Astrocyte (in vitro differentiated cells and primary cell): ENCODE data around the gene EEF1AKMT1. TPM values are rescaled to one million over a fixed set of nuclear protein-coding genes. Genes with fewer than 3 reads are reported as not detected.

ENCODE experiments used
- DNase-seq: peaks from one replicate; pipeline ENCODE4 v3.0.0-alpha.2; 2010; ENCODE audit warnings: low read depth
- FAIRE-seq: peaks from 2 replicates; lab custom pipeline; 2011; peaks lifted over from hg19 to GRCh38; lab: Jason Lieb, UNC
- H2AFZ ChIP-seq: 2 replicates; pipeline ENCODE4 v1.6.0; 2012; ENCODE audit warnings: low read depth, low read length, inconsistent platforms
- H3K27ac ChIP-seq: 2 replicates; pipeline ENCODE4 v1.5.1; 2011; ENCODE audit warnings: low read depth, low read length, inconsistent platforms
- H3K27me3 ChIP-seq: 2 replicates; pipeline ENCODE4 v1.6.0; 2011; ENCODE audit warnings: low read length, inconsistent platforms; ENCODE audit not compliant: insufficient read depth
- H3K36me3 ChIP-seq: 2 replicates; pipeline ENCODE4 v1.5.1; 2011; ENCODE audit warnings: low read length, inconsistent platforms; ENCODE audit not compliant: insufficient read depth
- H3K4me1 ChIP-seq: 2 replicates; pipeline ENCODE4 v1.5.1; 2011; ENCODE audit warnings: low read length, inconsistent platforms; ENCODE audit not compliant: insufficient read depth
- H3K4me2 ChIP-seq: 2 replicates; pipeline ENCODE4 v1.6.0; 2012; ENCODE audit warnings: low read length, inconsistent platforms
- H3K4me3 ChIP-seq: 2 replicates; pipeline ENCODE4 v1.5.1; 2011; ENCODE audit warnings: low read depth, mild to moderate bottlenecking, low read length, inconsistent platforms; ENCODE audit not compliant: insufficient read depth
- H3K79me2 ChIP-seq: 2 replicates; pipeline ENCODE4 v1.6.0; 2012; ENCODE audit warnings: mild to moderate bottlenecking, low read length, inconsistent platforms; ENCODE audit not compliant: insufficient read depth
- H3K9ac ChIP-seq: 2 replicates; pipeline ENCODE4 v1.6.0; 2012; ENCODE audit warnings: mild to moderate bottlenecking, low read length, inconsistent platforms
- H3K9me3 ChIP-seq: 2 replicates; pipeline ENCODE4 v1.5.1; 2012; ENCODE audit warnings: low read depth, mild to moderate bottlenecking, low read length, inconsistent platforms; ENCODE audit not compliant: insufficient read depth
- H4K20me1 ChIP-seq: 2 replicates; pipeline ENCODE4 v1.6.0; 2012; ENCODE audit warnings: low read length, inconsistent platforms; ENCODE audit not compliant: insufficient read depth
- H3K27ac Mint-ChIP-seq: one replicate; pipeline ENCODE4 v1.8.0; 2021; ENCODE audit warnings: mild to moderate bottlenecking, mixed read lengths; ENCODE audit not compliant: unreplicated experiment
- H3K27me3 Mint-ChIP-seq: one replicate; pipeline ENCODE4 v1.8.0; 2021; ENCODE audit warnings: low read depth, mixed read lengths; ENCODE audit not compliant: unreplicated experiment
- H3K36me3 Mint-ChIP-seq: one replicate; pipeline ENCODE4 v1.8.0; 2021; ENCODE audit warnings: low read depth, mixed read lengths; ENCODE audit not compliant: unreplicated experiment
- H3K4me1 Mint-ChIP-seq: one replicate; pipeline ENCODE4 v1.8.0; 2021; ENCODE audit warnings: low read depth, mixed read lengths; ENCODE audit not compliant: unreplicated experiment
- H3K4me3 Mint-ChIP-seq: one replicate; pipeline ENCODE4 v1.8.0; 2021; ENCODE audit warnings: mild to moderate bottlenecking, moderate library complexity, mixed read lengths; ENCODE audit not compliant: unreplicated experiment
- H3K9me3 Mint-ChIP-seq: one replicate; pipeline ENCODE4 v1.8.0; 2021; ENCODE audit warnings: mild to moderate bottlenecking, mixed read lengths; ENCODE audit not compliant: unreplicated experiment
- EZH2 ChIP-seq: IDR thresholded peaks from 2 replicates; pipeline ENCODE4 v1.6.1; 2012; ENCODE audit warnings: mild to moderate bottlenecking, low read length, inconsistent platforms; ENCODE audit not compliant: insufficient read depth
- total RNA-seq: library from RNA; stranded (reverse); gene quantifications from 2 replicates; pipeline ENCODE4 v1.2.1, GENCODE V29; 2021
- TF ChIP-seq, protein P1 (sequence below): IDR thresholded peaks from 2 replicates; pipeline ENCODE4 v1.5.1; 2011; ENCODE audit warnings: low read depth, mild to moderate bottlenecking, inconsistent platforms, low read length, moderate library complexity; ENCODE audit not compliant: insufficient read depth

Gene EEF1AKMT1
- total RNA-seq, 1 donor from 2014 or later, result 6.7 TPM

DNA sequence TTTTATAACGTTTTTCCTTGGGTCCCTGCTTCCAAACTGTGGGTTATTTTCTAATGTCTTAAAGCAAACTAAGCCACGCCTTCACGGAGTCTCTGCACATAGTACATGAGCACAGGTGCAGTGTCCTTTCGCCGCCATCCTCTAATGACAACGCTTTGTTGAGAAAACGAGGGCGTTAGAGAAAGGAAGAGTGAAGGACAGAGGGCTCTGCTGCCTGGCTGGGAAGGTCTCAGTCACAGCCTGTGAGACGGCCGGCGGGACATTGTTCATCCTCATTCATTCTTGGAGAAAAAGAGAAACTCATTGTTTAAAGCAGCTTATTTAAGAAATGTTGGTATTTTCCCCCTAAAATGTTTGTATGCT, 60.8 kb downstream of the EEF1AKMT1 start:
- Mint-ChIP-seq H3K4me3 (no peak overlapping the region), H3K4me1 (peaks cover 23% of the 10 kb centered on the region), H3K9me3 (no peaks in the 10 kb centered on the region)

DNA sequence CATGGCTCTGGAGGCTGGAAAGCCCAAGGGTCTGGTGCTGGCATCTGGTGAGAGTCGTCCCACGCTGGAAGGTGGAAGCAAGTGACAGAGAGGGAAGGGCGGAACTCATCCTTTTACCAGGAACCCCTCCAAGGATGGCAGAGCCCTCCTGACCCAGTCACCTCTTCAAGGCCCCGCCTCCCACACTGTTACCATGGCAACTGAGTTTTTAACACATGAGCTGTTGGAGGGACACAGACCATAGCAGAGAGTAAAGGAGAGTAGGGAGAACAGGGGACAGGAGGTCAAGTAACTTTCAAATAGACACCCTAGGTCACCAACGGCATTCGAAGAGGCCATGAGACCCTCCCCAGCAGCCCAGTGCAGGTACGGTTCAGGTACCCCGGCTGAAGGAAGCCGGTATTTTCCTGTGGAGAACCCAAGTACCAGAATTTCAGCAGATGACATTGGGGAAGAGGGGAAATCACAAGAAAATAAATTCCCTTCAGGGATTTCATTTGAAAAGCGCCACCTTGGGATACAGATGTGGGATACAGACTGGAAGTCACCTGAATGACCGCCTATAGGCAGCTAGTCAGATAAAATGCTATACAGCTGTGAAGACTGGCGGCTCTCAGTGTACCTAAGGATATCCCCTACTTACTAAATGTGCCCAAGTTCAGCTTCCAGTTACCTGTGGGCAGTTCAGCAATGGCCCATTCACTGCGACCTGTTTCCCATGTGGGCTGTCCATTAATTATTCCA, 62.3 kb downstream of the EEF1AKMT1 start:
- no peaks in the 10 kb centered on the region for H3K36me3 ChIP-seq
- H3K27me3 ChIP-seq, result peaks cover 3% of the 10 kb centered on the region
- H3K9ac ChIP-seq, result no peak overlapping the region
- H3K4me3 Mint-ChIP-seq, result no peak overlapping the region
- H3K9me3 Mint-ChIP-seq, result no peaks in the 10 kb centered on the region
- peaks cover 5% of the 10 kb centered on the region for H3K27me3 Mint-ChIP-seq
- DNase-seq (no peak), FAIRE-seq (no peak)
- no peak for TF ChIP-seq EZH2
- TF ChIP-seq, protein P1, sequence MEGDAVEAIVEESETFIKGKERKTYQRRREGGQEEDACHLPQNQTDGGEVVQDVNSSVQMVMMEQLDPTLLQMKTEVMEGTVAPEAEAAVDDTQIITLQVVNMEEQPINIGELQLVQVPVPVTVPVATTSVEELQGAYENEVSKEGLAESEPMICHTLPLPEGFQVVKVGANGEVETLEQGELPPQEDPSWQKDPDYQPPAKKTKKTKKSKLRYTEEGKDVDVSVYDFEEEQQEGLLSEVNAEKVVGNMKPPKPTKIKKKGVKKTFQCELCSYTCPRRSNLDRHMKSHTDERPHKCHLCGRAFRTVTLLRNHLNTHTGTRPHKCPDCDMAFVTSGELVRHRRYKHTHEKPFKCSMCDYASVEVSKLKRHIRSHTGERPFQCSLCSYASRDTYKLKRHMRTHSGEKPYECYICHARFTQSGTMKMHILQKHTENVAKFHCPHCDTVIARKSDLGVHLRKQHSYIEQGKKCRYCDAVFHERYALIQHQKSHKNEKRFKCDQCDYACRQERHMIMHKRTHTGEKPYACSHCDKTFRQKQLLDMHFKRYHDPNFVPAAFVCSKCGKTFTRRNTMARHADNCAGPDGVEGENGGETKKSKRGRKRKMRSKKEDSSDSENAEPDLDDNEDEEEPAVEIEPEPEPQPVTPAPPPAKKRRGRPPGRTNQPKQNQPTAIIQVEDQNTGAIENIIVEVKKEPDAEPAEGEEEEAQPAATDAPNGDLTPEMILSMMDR, result peak; percentile 38
- no peaks in the 10 kb centered on the region for H4K20me1 ChIP-seq
- no peaks in the 10 kb centered on the region for H3K36me3 Mint-ChIP-seq
- H3K4me3 ChIP-seq, result no peak overlapping the region
- H3K79me2 ChIP-seq, result no peaks in the 10 kb centered on the region
- no peaks in the 10 kb centered on the region for H3K9me3 ChIP-seq
- H3K27ac Mint-ChIP-seq, result no peak overlapping the region
- H3K27ac ChIP-seq, result no peak overlapping the region
- H3K4me1 ChIP-seq, result peaks cover 27% of the 10 kb centered on the region
- no peak overlapping the region for H2AFZ ChIP-seq
- H3K4me1 Mint-ChIP-seq, result peaks cover 23% of the 10 kb centered on the region
- no peak overlapping the region for H3K4me2 ChIP-seq

More for the DNA sequence above, 60.8 kb downstream of the EEF1AKMT1 start:
- peak overlapping the region; percentile 57 for H2AFZ ChIP-seq
- Mint-ChIP-seq H3K27me3 (peaks cover 7% of the 10 kb centered on the region), H3K36me3 (no peaks in the 10 kb centered on the region), H3K27ac (peak overlapping the region; percentile 87)
- peak overlapping the region; percentile 33 for H3K4me3 ChIP-seq
- FAIRE-seq, result no peak
- peak overlapping the region; percentile 59 for H3K9ac ChIP-seq
- peak overlapping the region; percentile 88 for H3K4me2 ChIP-seq
- no peak overlapping the region for H3K27ac ChIP-seq
- peaks cover 5% of the 10 kb centered on the region for H3K27me3 ChIP-seq
- H3K9me3 ChIP-seq, result no peaks in the 10 kb centered on the region
- H3K79me2 ChIP-seq, result no peaks in the 10 kb centered on the region
- H4K20me1 ChIP-seq, result no peaks in the 10 kb centered on the region
- no peak for DNase-seq
- H3K4me1 ChIP-seq, result peaks cover 27% of the 10 kb centered on the region
- no peaks in the 10 kb centered on the region for H3K36me3 ChIP-seq
- no peak for TF ChIP-seq EZH2
- TF ChIP-seq, protein P1, result no peak

DNA sequence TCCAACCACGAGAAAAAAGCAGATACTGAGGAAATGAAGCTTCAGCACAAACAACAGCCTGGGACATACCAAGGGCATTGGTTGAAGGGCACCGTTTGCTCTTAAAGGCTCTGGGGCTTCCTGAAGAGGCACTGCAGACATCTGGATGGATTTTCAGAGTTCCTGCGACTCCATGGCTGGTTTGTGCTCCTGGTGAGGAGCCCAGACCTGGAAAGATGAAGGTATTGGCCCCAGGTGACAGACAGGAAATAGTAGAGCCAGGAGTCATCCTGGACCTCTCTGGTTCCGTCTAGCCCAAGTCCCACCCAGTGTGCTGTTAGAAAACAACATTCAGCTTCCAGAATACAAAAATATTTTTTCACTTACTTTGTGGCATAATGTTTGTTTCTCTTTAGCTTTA, 64.0 kb downstream of the EEF1AKMT1 start:
- Mint-ChIP-seq H3K9me3 (no peaks in the 10 kb centered on the region), H3K27ac (no peak overlapping the region), H3K4me1 (peaks cover 21% of the 10 kb centered on the region), H3K27me3 (peaks cover 7% of the 10 kb centered on the region), H3K4me3 (no peak overlapping the region), H3K36me3 (no peaks in the 10 kb centered on the region)
- no peak overlapping the region for H3K4me3 ChIP-seq
- no peak for DNase-seq
- H3K4me2 ChIP-seq, result no peak overlapping the region
- H3K9me3 ChIP-seq, result no peaks in the 10 kb centered on the region
- H4K20me1 ChIP-seq, result no peaks in the 10 kb centered on the region
- no peak for FAIRE-seq
- H3K27ac ChIP-seq, result no peak overlapping the region
- TF ChIP-seq, protein P1, result no peak
- no peak for TF ChIP-seq EZH2
- peaks cover 26% of the 10 kb centered on the region for H3K4me1 ChIP-seq
- H3K36me3 ChIP-seq, result no peaks in the 10 kb centered on the region
- H2AFZ ChIP-seq, result no peak overlapping the region
- H3K27me3 ChIP-seq, result no peaks in the 10 kb centered on the region
- H3K9ac ChIP-seq, result no peak overlapping the region
- H3K79me2 ChIP-seq, result no peaks in the 10 kb centered on the region
